GM06990 (cell line): Measurements from ENCODE around the gene IL17RD.

Experiments
- DNase-seq: peaks from one replicate; pipeline ENCODE4 v3.0.0-alpha.2; 2011; ENCODE audit not compliant: insufficient read length; ENCODE audit errors: extremely low read depth
- H3K27me3 ChIP-seq: replicated peaks from 2 replicates; pipeline ENCODE4 v1.6.0; 2011; ENCODE audit warnings: low read length; ENCODE audit not compliant: control insufficient read depth, insufficient read depth
- H3K36me3 ChIP-seq: 2 replicates; pipeline ENCODE4 v1.5.1; 2011; ENCODE audit warnings: low read length; ENCODE audit not compliant: control insufficient read depth, insufficient read depth
- H3K4me3 ChIP-seq: replicated peaks from 2 replicates; pipeline ENCODE4 v1.5.1; 2011; ENCODE audit warnings: low read depth, mild to moderate bottlenecking, control low read depth, low read length
- TF ChIP-seq, protein P1 (sequence below): IDR thresholded peaks from 2 replicates; pipeline ENCODE4 v1.5.1; 2011; ENCODE audit warnings: low read length, control low read depth, mild to moderate bottlenecking, inconsistent platforms; ENCODE audit not compliant: insufficient read depth, poor library complexity, severe bottlenecking

IL17RD gene

GRCh38 chr3:57184526-57184925 lies 19.4 kb upstream of the IL17RD start:
- H3K27me3 ChIP-seq: no peaks in the 10 kb centered on the region
- DNase-seq: no peak
- H3K36me3 ChIP-seq: no peaks in the 10 kb centered on the region
- H3K4me3 ChIP-seq: no peak overlapping the region
- TF ChIP-seq, protein P1, sequence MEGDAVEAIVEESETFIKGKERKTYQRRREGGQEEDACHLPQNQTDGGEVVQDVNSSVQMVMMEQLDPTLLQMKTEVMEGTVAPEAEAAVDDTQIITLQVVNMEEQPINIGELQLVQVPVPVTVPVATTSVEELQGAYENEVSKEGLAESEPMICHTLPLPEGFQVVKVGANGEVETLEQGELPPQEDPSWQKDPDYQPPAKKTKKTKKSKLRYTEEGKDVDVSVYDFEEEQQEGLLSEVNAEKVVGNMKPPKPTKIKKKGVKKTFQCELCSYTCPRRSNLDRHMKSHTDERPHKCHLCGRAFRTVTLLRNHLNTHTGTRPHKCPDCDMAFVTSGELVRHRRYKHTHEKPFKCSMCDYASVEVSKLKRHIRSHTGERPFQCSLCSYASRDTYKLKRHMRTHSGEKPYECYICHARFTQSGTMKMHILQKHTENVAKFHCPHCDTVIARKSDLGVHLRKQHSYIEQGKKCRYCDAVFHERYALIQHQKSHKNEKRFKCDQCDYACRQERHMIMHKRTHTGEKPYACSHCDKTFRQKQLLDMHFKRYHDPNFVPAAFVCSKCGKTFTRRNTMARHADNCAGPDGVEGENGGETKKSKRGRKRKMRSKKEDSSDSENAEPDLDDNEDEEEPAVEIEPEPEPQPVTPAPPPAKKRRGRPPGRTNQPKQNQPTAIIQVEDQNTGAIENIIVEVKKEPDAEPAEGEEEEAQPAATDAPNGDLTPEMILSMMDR: no peak

DNA sequence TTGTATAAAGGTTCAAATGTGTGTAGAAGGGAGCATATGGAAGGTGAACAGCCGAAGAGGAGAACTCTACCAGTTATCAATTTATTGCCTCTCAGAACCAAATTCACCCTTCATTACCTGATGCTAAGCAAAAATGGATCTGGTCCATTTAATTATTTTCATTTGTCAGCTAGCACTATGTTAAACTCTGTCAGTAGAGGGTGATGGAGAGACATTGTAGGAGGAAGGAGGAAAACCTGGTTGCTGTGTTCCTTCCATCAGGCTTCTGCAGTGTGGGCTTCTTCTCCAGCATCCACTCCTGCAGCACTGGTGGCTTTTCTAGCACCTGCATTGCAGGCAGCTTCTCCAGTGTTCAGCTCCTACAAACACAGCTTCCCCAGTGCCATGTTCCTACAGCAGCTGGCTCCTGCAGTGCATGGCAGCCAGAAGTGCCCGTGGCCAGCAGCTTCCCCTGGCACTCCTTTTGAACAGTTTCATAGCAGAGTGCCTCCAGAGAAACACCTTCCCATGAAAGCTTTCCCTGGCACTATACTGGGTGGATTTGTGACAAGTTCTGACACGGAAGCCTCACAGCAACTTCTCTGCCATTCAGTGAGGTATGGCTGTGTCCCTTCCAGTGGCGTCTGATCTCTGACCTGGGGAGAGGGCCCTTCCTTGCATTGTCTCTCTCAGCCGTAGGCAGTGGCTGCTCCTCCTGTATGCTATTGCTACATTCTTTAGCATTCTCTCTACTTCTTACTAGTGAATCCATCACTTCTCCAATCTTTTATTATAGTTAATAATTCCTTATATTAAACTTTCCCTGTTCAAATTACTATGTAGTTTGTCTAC lies 14.6 kb upstream of the IL17RD start:
- no peak for DNase-seq
- TF ChIP-seq, protein P1: peak; percentile 48

DNA sequence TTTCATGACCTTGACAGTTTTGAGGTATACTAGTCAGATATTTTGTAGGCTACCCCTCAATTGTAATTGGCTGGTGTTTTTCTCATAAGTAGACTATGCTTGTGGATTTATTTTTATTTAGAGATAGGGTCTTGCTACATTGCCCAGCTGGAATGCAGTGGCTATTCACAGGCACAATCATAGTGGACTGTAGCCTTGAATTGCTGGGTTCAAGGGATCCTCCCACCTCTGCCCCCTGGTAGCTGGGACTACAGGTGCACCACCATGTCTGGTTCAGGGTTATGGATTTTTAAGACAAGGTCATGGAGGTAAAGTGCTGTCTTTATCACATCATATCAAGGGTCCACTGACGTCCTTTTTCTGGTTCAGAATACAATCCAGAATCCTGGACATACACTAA lies 10.9 kb upstream of the IL17RD start:
- no peak for DNase-seq
- TF ChIP-seq, protein P1: no peak
- H3K4me3 ChIP-seq: no peak overlapping the region
- H3K36me3 ChIP-seq: no peaks in the 10 kb centered on the region
- H3K27me3 ChIP-seq: no peaks in the 10 kb centered on the region; the same call in 1 of the 2 replicates

More for the DNA sequence above, 14.6 kb upstream of the IL17RD start:
- no peaks in the 10 kb centered on the region for H3K36me3 ChIP-seq
- H3K4me3 ChIP-seq: no peak overlapping the region
- H3K27me3 ChIP-seq: no peaks in the 10 kb centered on the region

DNA sequence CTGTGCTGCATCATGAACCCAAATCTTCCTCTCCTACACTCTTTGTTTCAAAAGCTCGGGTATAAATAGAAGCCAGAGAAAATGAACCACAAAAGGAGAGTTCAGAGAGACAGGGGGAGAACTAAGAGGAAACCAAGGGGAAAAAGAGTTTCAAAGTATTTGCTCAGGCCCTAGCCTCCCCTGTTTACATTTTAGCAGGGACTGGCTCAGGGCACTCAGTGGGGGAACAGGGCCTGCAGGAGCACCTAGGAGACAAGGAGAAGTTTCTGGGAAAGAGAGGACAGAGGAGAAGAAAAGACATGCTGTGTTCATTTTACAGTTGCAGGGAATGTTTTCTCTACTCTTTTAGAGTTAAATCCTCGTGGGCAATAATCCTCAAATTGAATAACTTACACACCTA lies 8.5 kb upstream of the IL17RD start:
- DNase-seq: no peak
- Histone ChIP-seq H3K27me3 (no peaks in the 10 kb centered on the region; the same call in 1 of the 2 replicates), H3K4me3 (no peak overlapping the region), H3K36me3 (no peaks in the 10 kb centered on the region)
- TF ChIP-seq, protein P1: no peak

- Histone ChIP-seq H3K4me3 (no peak overlapping the region), H3K36me3 (no peaks in the 10 kb centered on the region)
These were observed 5.8 kb upstream of the IL17RD start for GRCh38 chr3:57170946-57171345.

More at GRCh38 chr3:57170946-57171345, 5.8 kb upstream of the IL17RD start:
- TF ChIP-seq, protein P1: no peak
- H3K27me3 ChIP-seq: peaks cover 3% of the 10 kb centered on the region
- no peak for DNase-seq
